ENCODE data around the gene NARS2.
"Not testable (repeated sequence)": the region's sequence is repeated elsewhere in the genome, so short reads cannot be mapped to it uniquely, and the experiment has no call there.

The NARS2 gene

GRCh38 chr11:78576549-78577097 lies 2.0 kb upstream of the NARS2 start:
- in situ Hi-C loops (cut with MboI; ENCODE audit: low sequenced_read_pairs): no loop called here

GRCh38 chr11:78575478-78575877 lies 814 bp upstream of the NARS2 start:
- in situ Hi-C loops (cut with MboI; ENCODE audit: low sequenced_read_pairs): no loop called here

- in situ Hi-C loops (cut with MboI; ENCODE audit: low sequenced_read_pairs): no loop called here
Measured at GRCh38 chr11:78573681-78574080, 983 bp downstream of the NARS2 start.

- in situ Hi-C loops (cut with MboI; ENCODE audit: low sequenced_read_pairs): no loop called here
Measured at GRCh38 chr11:78573271-78573670, 1.4 kb downstream of the NARS2 start.

- in situ Hi-C loops (cut with MboI; ENCODE audit: low sequenced_read_pairs): no loop called here
Measured at GRCh38 chr11:78572394-78572793, 2.3 kb downstream of the NARS2 start.

GRCh38 chr11:78570031-78570430 lies 4.6 kb downstream of the NARS2 start:
- in situ Hi-C loops (cut with MboI; ENCODE audit: low sequenced_read_pairs): no loop called here

- in situ Hi-C loops (cut with MboI; ENCODE audit: low sequenced_read_pairs): no loop called here
Measured at GRCh38 chr11:78567209-78567608, 7.5 kb downstream of the NARS2 start.

- in situ Hi-C loops (cut with MboI; ENCODE audit: low sequenced_read_pairs): no loop called here
Measured at GRCh38 chr11:78564490-78565467, 9.9 kb downstream of the NARS2 start.

- in situ Hi-C loops (cut with MboI; ENCODE audit: low sequenced_read_pairs): not testable (repeated sequence)
Measured at GRCh38 chr11:78564037-78564436, 10.6 kb downstream of the NARS2 start.

- in situ Hi-C loops (cut with MboI; ENCODE audit: low sequenced_read_pairs): not testable (repeated sequence)
Measured at GRCh38 chr11:78563090-78563489, 11.6 kb downstream of the NARS2 start.

GRCh38 chr11:78562398-78562797 lies 12.3 kb downstream of the NARS2 start:
- in situ Hi-C loops (cut with MboI; ENCODE audit: low sequenced_read_pairs): no loop called here

- in situ Hi-C loops (cut with MboI; ENCODE audit: low sequenced_read_pairs): no loop called here
Measured at GRCh38 chr11:78560826-78561484, 13.7 kb downstream of the NARS2 start.

GRCh38 chr11:78560153-78560552 lies 14.5 kb downstream of the NARS2 start:
- in situ Hi-C loops (cut with MboI; ENCODE audit: low sequenced_read_pairs): no loop called here

- in situ Hi-C loops (cut with MboI; ENCODE audit: low sequenced_read_pairs): no loop called here
Measured at GRCh38 chr11:78557236-78557635, 17.4 kb downstream of the NARS2 start.

- in situ Hi-C loops (cut with MboI; ENCODE audit: low sequenced_read_pairs): no loop called here
Measured at GRCh38 chr11:78555592-78555991, 19.1 kb downstream of the NARS2 start.

- in situ Hi-C loops (cut with MboI; ENCODE audit: low sequenced_read_pairs): no loop called here
Measured at GRCh38 chr11:78552881-78553280, 21.8 kb downstream of the NARS2 start.

- in situ Hi-C loops (cut with MboI; ENCODE audit: low sequenced_read_pairs): not testable (repeated sequence)
Measured at GRCh38 chr11:78552139-78552538, 22.5 kb downstream of the NARS2 start.

GRCh38 chr11:78551066-78551465 lies 23.6 kb downstream of the NARS2 start:
- in situ Hi-C loops (cut with MboI; ENCODE audit: low sequenced_read_pairs): no loop called here

- in situ Hi-C loops (cut with MboI; ENCODE audit: low sequenced_read_pairs): no loop called here
Measured at GRCh38 chr11:78549624-78550409, 24.8 kb downstream of the NARS2 start.

GRCh38 chr11:78548911-78549590 lies 25.6 kb downstream of the NARS2 start:
- in situ Hi-C loops (cut with MboI; ENCODE audit: low sequenced_read_pairs): no loop called here

Data from hTERT RPE-1 (cell line).